ENCODE data around the gene CAMK2B. TPM values are rescaled to one million over a fixed set of nuclear protein-coding genes. Genes with fewer than 3 reads are reported as not detected.

The CAMK2B gene
- total and polyA plus RNA-seq, 7 experiments from 2014 or later, result 0.12 to 0.61 TPM; not detected in 5

DNA sequence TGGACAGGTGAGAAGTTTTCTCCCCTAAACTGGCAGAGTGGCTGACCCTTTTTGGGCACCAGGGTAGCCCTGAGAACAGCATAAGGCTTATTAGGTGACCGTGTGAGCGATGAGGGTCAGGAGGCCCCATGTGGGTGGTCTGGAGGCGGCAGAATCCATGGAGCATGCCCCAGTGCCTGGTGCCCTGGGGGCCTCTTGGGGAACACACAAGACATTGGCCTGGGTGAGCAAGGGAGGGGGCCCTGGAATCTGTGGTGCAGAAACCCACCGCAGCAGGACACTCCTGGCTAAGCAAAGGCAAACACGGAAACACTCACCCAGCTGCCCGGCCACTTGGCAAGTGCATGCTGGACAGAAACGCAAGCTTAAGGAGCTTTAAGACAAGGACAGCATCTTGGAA, 95.1 kb downstream of the CAMK2B start:
- Mint-ChIP-seq H3K36me3 (no peaks in the 10 kb centered on the region), H3K27ac (no peak overlapping the region), H3K4me1 (peaks cover 0 to 1% (median 0%) of the 10 kb centered on the region in 7 donors), H3K4me3 (no peak overlapping the region), H3K9me3 (peaks cover 0 to 1% (median 0%) of the 10 kb centered on the region in 11 donors), H3K27me3 (peaks cover 0 to 4% (median 0%) of the 10 kb centered on the region in 5 donors)
- no peak overlapping the region for H3K4me3 ChIP-seq (ENCODE audit: low read length)
- ChIA-PET POLR2A (no interaction called here), CTCF (interaction anchor here (1.0 kb wide), 1 partner anchor 10 kb away, joined by 4 read pairs; no protein-coding TSS in a partner anchor)
- H3K4me1 ChIP-seq (ENCODE audit: control insufficient read depth in 2 of 2, insufficient read depth in 2 of 2, low read length in 2 of 2), result no peaks in the 10 kb centered on the region
- intact Hi-C loops (cut with micrococcal nuclease), result no loop called here
- no peak for ATAC-seq
- H3K27me3 ChIP-seq (ENCODE audit: control insufficient read depth in 2 of 2, insufficient read depth in 2 of 2, low read length in 2 of 2), result no peaks in the 10 kb centered on the region
- DNase-seq, result no peak
- no peak overlapping the region for H3K27ac ChIP-seq (ENCODE audit: low read depth, low read length)
- H3K9me3 ChIP-seq (ENCODE audit: control insufficient read depth in 2 of 3, low read length in 3 of 3), result no peaks in the 10 kb centered on the region
- no peaks in the 10 kb centered on the region for H3K36me3 ChIP-seq (ENCODE audit: control insufficient read depth in 2 of 3, insufficient read depth in 3 of 3, low read length in 3 of 3)

DNA sequence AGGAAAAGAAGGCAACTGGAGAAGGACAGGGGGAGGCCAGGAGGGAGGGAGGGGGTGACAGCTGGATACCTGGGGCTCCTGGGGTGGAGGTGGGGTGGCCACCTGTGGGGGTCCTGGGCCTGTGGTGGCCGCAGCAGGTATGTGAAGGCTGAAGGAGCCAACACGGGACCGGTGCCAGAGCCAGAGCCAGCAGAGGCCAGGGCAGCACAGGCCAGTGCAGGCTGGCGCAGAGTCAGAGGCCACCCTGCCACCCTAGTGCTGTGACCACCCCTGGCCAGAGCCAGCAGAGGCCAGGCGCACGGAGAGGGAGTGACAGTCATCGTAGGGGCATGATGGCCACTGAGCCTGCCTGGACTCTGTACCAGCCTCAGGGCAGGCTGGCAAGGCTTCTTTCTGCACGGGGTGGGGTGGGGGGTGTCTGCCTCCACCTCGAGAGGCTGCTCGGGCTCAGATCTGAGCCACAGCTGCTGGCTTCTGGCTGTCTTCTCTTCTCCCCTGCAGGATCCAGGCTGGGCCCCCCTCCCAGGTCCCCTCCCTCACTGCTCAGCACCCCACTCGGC, 95.8 kb downstream of the CAMK2B start:
- Mint-ChIP-seq H3K4me1 (peaks cover 0 to 1% (median 0%) of the 10 kb centered on the region in 7 donors), H3K27ac (no peak overlapping the region), H3K9me3 (peaks cover 0 to 1% (median 0%) of the 10 kb centered on the region in 11 donors), H3K36me3 (no peaks in the 10 kb centered on the region), H3K27me3 (peaks cover 0 to 4% (median 0%) of the 10 kb centered on the region in 5 donors), H3K4me3 (no peak overlapping the region)
- Histone ChIP-seq H3K36me3 (ENCODE audit: control insufficient read depth in 2 of 3, insufficient read depth in 3 of 3, low read length in 3 of 3) (no peaks in the 10 kb centered on the region), H3K27me3 (ENCODE audit: control insufficient read depth in 2 of 2, insufficient read depth in 2 of 2, low read length in 2 of 2) (no peaks in the 10 kb centered on the region), H3K27ac (ENCODE audit: low read depth, low read length) (no peak overlapping the region), H3K4me3 (ENCODE audit: low read length) (no peak overlapping the region), H3K4me1 (ENCODE audit: control insufficient read depth in 2 of 2, insufficient read depth in 2 of 2, low read length in 2 of 2) (no peaks in the 10 kb centered on the region), H3K9me3 (ENCODE audit: control insufficient read depth in 2 of 3, low read length in 3 of 3) (no peaks in the 10 kb centered on the region)
- CTCF ChIA-PET, result no interaction called here
- intact Hi-C loops (cut with micrococcal nuclease), result no loop called here
- DNase-seq (no peak), ATAC-seq (no peak)
- POLR2A ChIA-PET, result no interaction called here

DNA sequence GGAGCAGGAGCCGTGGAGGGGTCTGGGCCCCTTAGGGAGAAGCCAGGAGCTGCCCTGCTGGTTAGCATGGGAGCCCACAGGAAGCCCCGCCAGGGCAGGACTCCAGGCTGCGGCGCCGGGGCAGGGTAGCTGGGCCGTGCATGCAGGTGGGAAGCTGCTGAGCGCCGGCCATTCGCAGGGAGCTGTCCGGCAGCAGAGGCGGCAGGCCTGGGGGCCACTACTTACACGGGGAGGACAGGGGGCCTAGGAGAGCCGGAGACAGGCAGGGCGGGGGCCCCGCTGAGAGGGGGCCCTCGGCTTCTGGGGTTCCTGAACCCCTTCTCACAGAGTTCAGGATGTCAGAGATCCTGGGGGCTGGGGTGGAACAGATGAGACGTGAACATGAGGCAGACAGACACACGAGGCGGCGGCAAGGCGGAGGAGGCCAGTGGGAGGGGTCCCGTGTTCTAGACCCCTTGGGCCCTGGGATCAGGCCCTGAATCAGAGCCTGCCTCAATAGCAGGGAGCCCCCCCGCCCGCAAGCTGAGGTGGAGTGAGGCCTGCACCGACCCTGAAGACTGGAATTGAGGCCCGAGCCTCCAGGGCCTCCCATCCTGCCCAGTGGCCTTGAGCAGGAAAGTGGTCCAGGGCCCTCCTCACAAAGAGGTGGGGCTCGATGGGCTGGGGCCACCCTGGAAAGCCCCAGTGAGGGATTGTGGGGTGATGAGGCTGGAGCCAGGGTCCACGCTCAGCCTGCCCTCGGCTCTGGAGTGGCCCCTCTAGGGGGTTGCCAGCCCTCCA, 96.6 kb downstream of the CAMK2B start:
- Mint-ChIP-seq H3K27me3 (peaks cover 0 to 4% (median 0%) of the 10 kb centered on the region in 5 donors), H3K4me3 (no peak overlapping the region), H3K27ac (no peak overlapping the region), H3K4me1 (peaks cover 0 to 1% (median 0%) of the 10 kb centered on the region in 7 donors), H3K9me3 (peaks cover 0 to 1% (median 0%) of the 10 kb centered on the region in 11 donors), H3K36me3 (no peaks in the 10 kb centered on the region)
- Histone ChIP-seq H3K27me3 (ENCODE audit: control insufficient read depth in 2 of 2, insufficient read depth in 2 of 2, low read length in 2 of 2) (no peaks in the 10 kb centered on the region), H3K4me1 (ENCODE audit: control insufficient read depth in 2 of 2, insufficient read depth in 2 of 2, low read length in 2 of 2) (no peaks in the 10 kb centered on the region), H3K4me3 (ENCODE audit: low read length) (no peak overlapping the region), H3K27ac (ENCODE audit: low read depth, low read length) (no peak overlapping the region), H3K36me3 (ENCODE audit: control insufficient read depth in 2 of 3, insufficient read depth in 3 of 3, low read length in 3 of 3) (no peaks in the 10 kb centered on the region), H3K9me3 (ENCODE audit: control insufficient read depth in 2 of 3, low read length in 3 of 3) (no peaks in the 10 kb centered on the region)
- ATAC-seq (no peak), DNase-seq (no peak)
- intact Hi-C loops (cut with micrococcal nuclease), result no loop called here
- ChIA-PET POLR2A (no interaction called here), CTCF (no interaction called here)

DNA sequence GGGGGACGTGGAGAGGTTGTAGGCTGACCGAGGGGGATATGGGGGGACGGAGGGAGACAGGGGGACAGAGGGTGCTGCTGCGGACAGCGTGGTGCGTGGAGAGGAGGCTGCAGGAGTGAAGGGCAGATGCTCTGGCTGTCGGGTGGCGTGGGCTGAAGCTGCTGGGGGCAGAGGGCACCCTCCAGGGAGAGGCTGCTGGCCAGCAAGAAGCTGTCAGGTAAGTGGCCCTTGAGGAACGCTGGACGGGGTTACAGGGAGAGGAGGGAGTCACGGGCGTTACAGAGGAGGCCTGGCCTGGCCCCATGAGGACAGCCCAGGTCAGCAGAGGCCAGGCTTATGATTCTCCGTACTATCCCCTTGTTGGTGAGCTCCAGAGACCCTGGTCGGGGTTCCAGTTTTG, 97.5 kb downstream of the CAMK2B start:
- ATAC-seq (no peak), DNase-seq (no peak)
- POLR2A ChIA-PET, result no interaction called here
- Histone ChIP-seq H3K4me1 (ENCODE audit: control insufficient read depth in 2 of 2, insufficient read depth in 2 of 2, low read length in 2 of 2) (no peaks in the 10 kb centered on the region), H3K9me3 (ENCODE audit: control insufficient read depth in 2 of 3, low read length in 3 of 3) (no peaks in the 10 kb centered on the region), H3K27ac (ENCODE audit: low read depth, low read length) (no peak overlapping the region), H3K4me3 (ENCODE audit: low read length) (no peak overlapping the region), H3K27me3 (ENCODE audit: control insufficient read depth in 2 of 2, insufficient read depth in 2 of 2, low read length in 2 of 2) (no peaks in the 10 kb centered on the region), H3K36me3 (ENCODE audit: control insufficient read depth in 2 of 3, insufficient read depth in 3 of 3, low read length in 3 of 3) (no peaks in the 10 kb centered on the region)
- CTCF ChIA-PET, result no interaction called here
- H3K4me1 Mint-ChIP-seq, result peaks cover 0 to 3% (median 0%) of the 10 kb centered on the region in 7 donors
- H3K36me3 Mint-ChIP-seq, result no peaks in the 10 kb centered on the region
- intact Hi-C loops (cut with micrococcal nuclease), result no loop called here
- no peak overlapping the region for H3K27ac Mint-ChIP-seq
- H3K27me3 Mint-ChIP-seq, result peaks cover 0 to 4% (median 0%) of the 10 kb centered on the region in 5 donors
- H3K9me3 Mint-ChIP-seq, result peaks cover 0 to 1% (median 0%) of the 10 kb centered on the region in 11 donors
- no peak overlapping the region for H3K4me3 Mint-ChIP-seq

DNA sequence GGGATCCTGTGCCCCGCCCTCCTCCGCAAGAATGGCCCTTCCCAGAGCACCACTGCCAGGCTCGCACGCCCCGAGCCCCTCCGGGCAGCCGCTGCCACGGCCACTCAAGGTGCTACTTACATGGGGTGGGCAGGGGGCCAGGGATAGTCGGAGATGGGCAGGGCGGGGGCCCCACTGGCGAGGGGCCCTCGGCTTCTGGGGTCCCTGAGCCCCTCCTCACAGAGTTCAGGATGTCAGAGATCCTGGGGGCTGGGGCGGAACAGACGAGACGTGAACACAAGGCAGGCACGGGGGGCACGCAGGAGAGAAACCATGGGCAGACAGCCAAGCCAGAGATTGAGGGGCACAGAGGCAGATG, 99.0 kb downstream of the CAMK2B start:
- Mint-ChIP-seq H3K27ac (no peak overlapping the region), H3K36me3 (no peaks in the 10 kb centered on the region), H3K4me1 (peaks cover 0 to 3% (median 0%) of the 10 kb centered on the region in 7 donors), H3K4me3 (no peak overlapping the region), H3K27me3 (peaks cover 0 to 4% (median 0%) of the 10 kb centered on the region in 5 donors), H3K9me3 (no peaks in the 10 kb centered on the region)
- Histone ChIP-seq H3K9me3 (ENCODE audit: control insufficient read depth in 2 of 3, low read length in 3 of 3) (no peaks in the 10 kb centered on the region), H3K36me3 (ENCODE audit: control insufficient read depth in 2 of 3, insufficient read depth in 3 of 3, low read length in 3 of 3) (no peaks in the 10 kb centered on the region), H3K27ac (ENCODE audit: low read depth, low read length) (no peak overlapping the region), H3K27me3 (ENCODE audit: control insufficient read depth in 2 of 2, insufficient read depth in 2 of 2, low read length in 2 of 2) (no peaks in the 10 kb centered on the region), H3K4me1 (ENCODE audit: control insufficient read depth in 2 of 2, insufficient read depth in 2 of 2, low read length in 2 of 2) (no peaks in the 10 kb centered on the region), H3K4me3 (ENCODE audit: low read length) (no peak overlapping the region)
- ATAC-seq (no peak), DNase-seq (no peak)
- intact Hi-C loops (cut with micrococcal nuclease), result no loop called here
- POLR2A ChIA-PET, result no interaction called here
- CTCF ChIA-PET, result no interaction called here

DNA sequence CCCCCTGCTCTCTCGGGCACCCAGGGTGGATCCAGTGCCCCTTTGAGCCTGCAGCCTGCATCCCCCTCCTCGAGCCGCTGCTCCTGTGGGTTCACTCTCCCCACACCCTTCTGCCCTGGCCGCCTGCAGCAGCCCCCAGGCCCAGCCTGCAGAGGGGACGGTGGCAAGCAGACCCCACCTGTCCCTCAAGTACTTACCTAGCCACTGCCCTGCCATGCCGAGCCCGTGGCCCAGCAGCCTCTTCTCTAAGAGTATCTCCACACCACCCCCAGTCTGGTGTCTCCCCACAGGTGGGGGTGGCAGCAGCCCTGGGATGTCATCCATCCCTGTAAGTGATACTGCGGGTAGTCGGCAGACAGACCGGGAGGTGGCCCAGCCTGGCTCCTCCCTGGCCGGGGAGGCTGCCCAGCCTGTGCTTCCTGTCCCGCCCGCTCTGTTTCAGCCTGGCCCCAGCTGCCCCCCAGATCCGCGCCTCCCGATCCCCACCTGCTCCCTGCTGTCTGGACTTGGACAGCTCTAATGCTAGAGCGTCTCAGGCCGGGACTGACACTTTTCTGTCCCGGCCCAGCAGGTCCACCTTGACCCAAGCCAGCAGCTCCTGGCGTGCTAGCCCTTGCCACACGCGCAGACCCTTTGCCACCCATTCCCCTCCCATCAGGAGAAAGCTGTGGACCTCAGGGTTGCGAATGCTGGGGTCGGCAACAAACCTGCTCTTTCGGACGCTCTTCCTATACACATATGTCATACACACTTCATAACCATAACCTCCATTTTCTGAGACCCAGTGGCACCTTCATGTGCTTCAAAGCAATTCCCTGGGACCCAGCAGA, 99.6 kb downstream of the CAMK2B start:
- Mint-ChIP-seq H3K36me3 (no peaks in the 10 kb centered on the region), H3K4me3 (no peak overlapping the region), H3K27me3 (peaks cover 0 to 4% (median 0%) of the 10 kb centered on the region in 5 donors), H3K27ac (no peak overlapping the region), H3K9me3 (no peaks in the 10 kb centered on the region), H3K4me1 (peaks cover 0 to 3% (median 0%) of the 10 kb centered on the region in 7 donors)
- Histone ChIP-seq H3K4me1 (ENCODE audit: control insufficient read depth in 2 of 2, insufficient read depth in 2 of 2, low read length in 2 of 2) (no peaks in the 10 kb centered on the region), H3K9me3 (ENCODE audit: control insufficient read depth in 2 of 3, low read length in 3 of 3) (no peaks in the 10 kb centered on the region), H3K27me3 (ENCODE audit: control insufficient read depth in 2 of 2, insufficient read depth in 2 of 2, low read length in 2 of 2) (no peaks in the 10 kb centered on the region), H3K27ac (ENCODE audit: low read depth, low read length) (no peak overlapping the region), H3K36me3 (ENCODE audit: control insufficient read depth in 2 of 3, insufficient read depth in 3 of 3, low read length in 3 of 3) (no peaks in the 10 kb centered on the region), H3K4me3 (ENCODE audit: low read length) (no peak overlapping the region)
- CTCF ChIA-PET, result no interaction called here
- DNase-seq (no peak), ATAC-seq (no peak)
- intact Hi-C loops (cut with micrococcal nuclease), result no loop called here
- POLR2A ChIA-PET, result no interaction called here

Data from naive thymus-derived CD4-positive, alpha-beta T cell (primary cell).